ENCODE measurements around the gene KCNJ6.
"Not testable (repeated sequence)": the region's sequence is repeated elsewhere in the genome, so short reads cannot be mapped to it uniquely, and the experiment has no call there.

GRCh38 chr21:37643862-37644261 lies 272.4 kb downstream of the KCNJ6 start:
- TF ChIP-seq, protein P1, sequence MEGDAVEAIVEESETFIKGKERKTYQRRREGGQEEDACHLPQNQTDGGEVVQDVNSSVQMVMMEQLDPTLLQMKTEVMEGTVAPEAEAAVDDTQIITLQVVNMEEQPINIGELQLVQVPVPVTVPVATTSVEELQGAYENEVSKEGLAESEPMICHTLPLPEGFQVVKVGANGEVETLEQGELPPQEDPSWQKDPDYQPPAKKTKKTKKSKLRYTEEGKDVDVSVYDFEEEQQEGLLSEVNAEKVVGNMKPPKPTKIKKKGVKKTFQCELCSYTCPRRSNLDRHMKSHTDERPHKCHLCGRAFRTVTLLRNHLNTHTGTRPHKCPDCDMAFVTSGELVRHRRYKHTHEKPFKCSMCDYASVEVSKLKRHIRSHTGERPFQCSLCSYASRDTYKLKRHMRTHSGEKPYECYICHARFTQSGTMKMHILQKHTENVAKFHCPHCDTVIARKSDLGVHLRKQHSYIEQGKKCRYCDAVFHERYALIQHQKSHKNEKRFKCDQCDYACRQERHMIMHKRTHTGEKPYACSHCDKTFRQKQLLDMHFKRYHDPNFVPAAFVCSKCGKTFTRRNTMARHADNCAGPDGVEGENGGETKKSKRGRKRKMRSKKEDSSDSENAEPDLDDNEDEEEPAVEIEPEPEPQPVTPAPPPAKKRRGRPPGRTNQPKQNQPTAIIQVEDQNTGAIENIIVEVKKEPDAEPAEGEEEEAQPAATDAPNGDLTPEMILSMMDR (IDR thresholded peaks at IDR 0.05; ENCODE audit: insufficient read depth, low read length, poor library complexity, severe bottlenecking) = not testable (repeated sequence)
- TF ChIP-seq EZH2phosphoT487 (conservative IDR thresholded peaks at IDR 0.05; ENCODE audit: low read length) = not testable (repeated sequence)

Data from SU-DHL-6 (cell line).